Fibroblast of lung (primary cell): ENCODE results near the gene PCK2.

ENCODE experiments used
- CTCF ChIP-seq, 2 donors: IDR thresholded peaks in 1 of 2; conservative IDR thresholded peaks in 1 of 2; 1 replicate in 1 of 2; 2 replicates in 1 of 2; pipeline ENCODE4 v1.5.1; 2011 to 2012; ENCODE audit warnings: low read length in 2 of 2, control low read depth in 1 of 2, inconsistent platforms in 1 of 2, low read depth in 1 of 2, mild to moderate bottlenecking in 1 of 2
- EZH2 ChIP-seq: IDR thresholded peaks from 2 replicates; pipeline ENCODE4 v1.5.1; 2012; ENCODE audit warnings: low read length, control low read depth, mild to moderate bottlenecking; ENCODE audit errors: missing control alignments

- TF ChIP-seq CTCF (conservative IDR thresholded peaks at IDR 0.05 in 1 of 2, IDR thresholded peaks at IDR 0.05 in 1 of 2; ENCODE audit: low read depth in 1 of 2, low read length in 2 of 2) (no peak), EZH2 (no peak)
These were observed 19.9 kb downstream of the PCK2 start for GRCh38 chr14:24113801-24114531.
